GM20000 (cell line): ENCODE measurements around the gene SEC22C.
"Not testable (repeated sequence)": the region's sequence is repeated elsewhere in the genome, so short reads cannot be mapped to it uniquely, and the experiment has no call there.

ENCODE experiments used
- DNase-seq: peaks from one replicate; pipeline ENCODE4 v3.0.0; 2012; ENCODE audit warnings: low spot score
- CTCF ChIP-seq: IDR thresholded peaks from 2 replicates; pipeline ENCODE4 v1.5.1; 2012; ENCODE audit warnings: mild to moderate bottlenecking, control low read depth; ENCODE audit errors: extremely low read depth, missing control alignments

SEC22C gene

DNA sequence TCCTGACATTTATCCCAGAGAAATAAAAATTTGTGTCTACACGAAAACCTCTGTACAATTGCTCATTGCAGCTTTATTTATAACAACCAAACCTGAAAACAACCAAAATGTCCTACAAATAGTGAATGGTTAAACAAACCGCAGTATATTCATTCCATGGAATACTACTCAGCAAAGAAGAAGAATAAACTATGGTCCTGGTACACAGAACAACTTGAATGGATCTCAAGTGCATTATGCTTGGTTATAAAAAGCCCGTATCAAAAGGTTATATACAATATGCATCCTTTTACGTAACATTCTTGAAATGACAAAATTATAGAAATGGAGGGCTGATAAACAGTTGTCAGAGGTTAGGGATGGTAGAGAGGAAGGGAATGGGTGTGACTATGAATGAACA is 3.7 kb downstream of the SEC22C start:
- TF ChIP-seq CTCF = no peak
- no peak for DNase-seq

DNA sequence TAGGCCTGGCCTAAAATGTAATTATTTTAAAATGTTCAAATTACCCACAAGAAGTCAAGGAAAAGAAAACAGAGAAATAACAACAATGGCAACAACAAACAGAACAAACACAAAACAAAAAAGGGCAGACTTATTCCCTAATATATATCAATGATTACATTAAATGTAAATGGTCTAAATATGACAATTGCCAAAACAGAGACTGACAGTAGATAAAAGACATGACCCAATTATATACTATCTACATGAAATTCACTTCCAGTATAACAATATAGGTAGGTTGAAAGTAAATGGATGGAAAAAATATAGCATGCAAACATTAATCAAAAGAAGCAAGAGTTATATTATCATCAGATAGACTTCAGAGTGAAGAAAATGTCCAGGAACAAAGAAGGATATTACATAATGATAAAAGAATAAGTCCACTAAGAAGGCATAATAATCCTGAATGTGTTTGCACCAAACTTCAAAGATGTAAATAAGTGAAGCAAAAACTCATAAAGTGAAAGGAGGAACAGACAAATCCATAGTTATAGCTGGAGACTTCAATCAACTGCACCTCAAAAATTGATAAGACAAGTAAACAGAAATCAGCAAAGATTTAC is 6.5 kb downstream of the SEC22C start:
- no peak for DNase-seq
- no peak for TF ChIP-seq CTCF

DNA sequence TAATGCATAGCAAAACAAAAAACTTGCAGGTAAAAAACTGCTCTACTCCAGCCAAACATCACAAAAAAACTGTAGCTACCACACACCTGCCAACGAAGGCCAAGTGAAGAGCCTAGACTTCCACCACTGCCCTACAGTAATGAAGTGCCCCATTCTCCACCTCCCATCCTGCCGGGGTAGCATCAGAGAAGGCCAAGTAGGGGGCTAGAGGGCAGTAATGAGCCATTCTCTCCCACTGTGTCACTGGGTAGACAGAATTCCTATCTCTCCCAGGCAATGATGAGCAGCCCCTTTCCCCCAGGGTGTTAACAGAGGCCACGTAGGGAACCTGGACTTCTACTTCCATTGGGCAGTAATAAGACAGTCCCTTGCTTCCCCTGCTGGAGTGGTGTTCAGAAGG is 9.5 kb downstream of the SEC22C start:
- TF ChIP-seq CTCF = peak; percentile 57
- peak; percentile 43 for DNase-seq

GRCh38 chr3:42569593-42570142 is 12.1 kb downstream of the SEC22C start:
- TF ChIP-seq CTCF = no peak
- DNase-seq = no peak

DNA sequence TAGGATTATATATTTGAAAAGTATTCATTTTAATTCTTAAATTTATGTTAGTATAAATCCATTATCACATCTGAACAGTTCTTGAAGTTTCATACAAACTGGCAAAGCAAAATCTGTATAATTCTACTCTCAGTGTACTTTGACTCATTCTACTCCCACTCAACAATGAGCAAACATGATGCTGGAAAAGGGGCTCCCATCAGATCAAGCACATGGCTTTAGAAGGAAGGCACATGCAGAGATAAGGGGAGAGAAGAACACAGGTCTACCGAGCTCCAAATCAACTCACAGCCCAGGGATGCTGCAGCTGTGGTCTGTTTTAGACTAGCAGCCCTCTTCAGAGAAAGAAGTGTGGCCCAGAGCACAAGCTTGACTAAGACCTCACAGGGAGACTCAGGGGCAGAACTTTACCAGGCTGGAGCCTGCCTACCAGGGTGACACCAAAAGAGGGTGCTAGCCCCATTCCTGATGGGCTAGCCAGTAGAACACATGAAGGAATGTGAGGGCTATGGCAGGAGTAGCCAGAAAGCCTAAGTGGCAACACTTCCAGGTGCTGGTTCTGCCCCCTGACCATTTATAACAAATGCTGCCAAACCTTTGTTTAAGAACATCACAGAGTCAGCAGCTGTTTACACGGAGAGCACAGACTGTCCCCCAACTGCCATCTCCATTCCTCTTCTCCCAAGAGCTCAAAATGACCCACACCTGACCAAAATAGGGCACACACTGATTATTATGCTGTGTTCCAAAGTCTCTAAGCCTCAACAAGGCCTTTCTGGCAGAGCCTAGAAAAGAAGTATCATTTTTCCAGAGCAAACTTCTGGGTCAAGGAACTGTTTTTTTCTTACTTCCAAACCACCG is 19.5 kb downstream of the SEC22C start:
- no peak for TF ChIP-seq CTCF
- no peak for DNase-seq

GRCh38 chr3:42557854-42558253 is 23.9 kb downstream of the SEC22C start:
- no peak for DNase-seq
- TF ChIP-seq CTCF = no peak

DNA sequence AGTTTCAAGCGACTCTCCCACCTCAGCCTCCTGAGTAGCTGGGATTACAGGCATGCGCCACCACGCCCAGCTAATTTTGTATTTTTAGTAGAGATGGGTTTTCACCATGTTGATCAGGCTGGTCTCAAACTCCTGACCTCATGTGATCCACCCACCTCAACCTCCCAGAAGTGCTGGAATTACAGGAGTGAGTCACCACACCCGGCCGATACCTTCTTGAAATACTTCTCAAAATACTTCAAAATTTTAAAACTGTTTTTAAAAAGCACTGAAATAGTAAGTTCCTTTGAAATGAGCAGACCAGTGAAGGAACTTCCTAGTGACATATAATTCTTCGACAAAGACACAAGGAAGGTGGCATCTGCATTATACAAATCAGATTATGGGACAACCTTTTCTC is 24.9 kb downstream of the SEC22C start:
- DNase-seq = not testable (repeated sequence)
